A549 (cell line): ENCODE measurements around the gene MOV10. TPM values are rescaled to one million over a fixed set of nuclear protein-coding genes. Genes with fewer than 3 reads are reported as not detected.

Experiments
- ATAC-seq, 2 experiments: fragments of 200-7000 bp in 1 of 2; fragments of >200 bp in 1 of 2; cut with Nextera tagmentation in 1 of 2; cut with Tn5 transposase in 1 of 2; 3 replicates each; pipeline versions ENCODE4 v1.8.0 to v1.9.1; 2018 to 2020; ENCODE audit warnings: mild to moderate bottlenecking in 1 of 2, moderate library complexity in 1 of 2
- CTCF ChIA-PET: fragments of 300-600 bp; sonication (Branson Sonifier 250); formaldehyde crosslinking; extraction: SDS; loops from one replicate; lab custom pipeline; 2021; ENCODE audit warnings: antibody characterized with exemption, inconsistent platforms; lab: Yijun Ruan, JAX
- POLR2A ChIA-PET: fragments of 350-600 bp; formaldehyde crosslinking; extraction: SDS; loops from one replicate; lab custom pipeline; 2021; ENCODE audit warnings: antibody characterized with exemption, inconsistent platforms; lab: Yijun Ruan, JAX
- DNase-seq, 2 experiments: peaks; one replicate each; pipeline versions ENCODE4 v3.0.0 to v3.0.0-alpha.2; 2011 to 2016; ENCODE audit warnings: low read depth in 1 of 2, low spot score in 1 of 2
- FAIRE-seq: peaks from 2 replicates; lab custom pipeline; 2011; peaks lifted over from hg19 to GRCh38; lab: Jason Lieb, UNC
- H3K27ac ChIP-seq, 2 experiments: fragments of >200 bp; sonication (Bioruptor Twin); formaldehyde crosslinking; 3 replicates each; pipeline ENCODE4 v1.5.1; 2016 to 2017
- H3K4me1 ChIP-seq: fragments of >200 bp; sonication (Bioruptor Twin); formaldehyde crosslinking; 3 replicates; pipeline ENCODE4 v1.6.1; 2016
- H3K4me2 ChIP-seq: fragments of >200 bp; sonication (Bioruptor Twin); formaldehyde crosslinking; 3 replicates; pipeline ENCODE4 v1.6.1; 2016
- H3K4me3 ChIP-seq: fragments of >200 bp; sonication (Bioruptor Twin); formaldehyde crosslinking; 3 replicates; pipeline ENCODE4 v1.5.1; 2016
- H3K9me3 ChIP-seq: fragments of >200 bp; sonication (Bioruptor Twin); formaldehyde crosslinking; 3 replicates; pipeline ENCODE4 v1.6.1; 2016
- EHF ChIP-seq: fragments of 250-450 bp; sonication (Bioruptor Pico); IDR thresholded peaks from 2 replicates; pipeline ENCODE4 v1.5.0; 2020; ENCODE audit warnings: mild to moderate bottlenecking
- EHMT2 ChIP-seq: fragments of 200-600 bp; sonication (generic); IDR thresholded peaks from 2 replicates; pipeline ENCODE4 v1.6.1; 2016; ENCODE audit warnings: antibody characterized with exemption, low read depth, mild to moderate bottlenecking, moderate library complexity
- ELK1 ChIP-seq: fragments of 150-350 bp; IDR thresholded peaks from 2 replicates; pipeline ENCODE4 v1.6.1; 2014; ENCODE audit warnings: low read depth, mild to moderate bottlenecking, low read length
- FOSL2 ChIP-seq, 2 experiments: fragments of 450-650 bp in 1 of 2; fragments of >200 bp in 1 of 2; sonication (Bioruptor Twin) in 1 of 2; formaldehyde crosslinking; IDR thresholded peaks; 2 replicates each; pipeline versions ENCODE4 v1.5.0 to v1.6.1; 2016 to 2020; ENCODE audit warnings: mild to moderate bottlenecking in 1 of 2, moderate library complexity in 1 of 2
- GATA3 ChIP-seq: IDR thresholded peaks from 2 replicates; pipeline ENCODE4 v1.6.1; 2012; ENCODE audit warnings: borderline replicate concordance
- HMGXB4 ChIP-seq: fragments of 250-450 bp; sonication (Bioruptor Pico); IDR thresholded peaks from 2 replicates; pipeline ENCODE4 v1.5.0; 2021; ENCODE audit warnings: mild to moderate bottlenecking, moderate library complexity, borderline replicate concordance
- HOXB13 ChIP-seq: fragments of 250-450 bp; sonication (Bioruptor Pico); IDR thresholded peaks from 2 replicates; pipeline ENCODE4 v1.5.0; 2020; ENCODE audit warnings: low read depth, mild to moderate bottlenecking, moderate library complexity
- KDM5A ChIP-seq: fragments of 200-600 bp; sonication (generic); IDR thresholded peaks from 2 replicates; pipeline ENCODE4 v1.6.1; 2016; ENCODE audit warnings: antibody characterized with exemption, mild to moderate bottlenecking
- MAZ ChIP-seq: fragments of 150-350 bp; IDR thresholded peaks from 2 replicates; pipeline ENCODE4 v1.6.1; 2014; ENCODE audit warnings: antibody characterized with exemption, low read depth, low read length, borderline replicate concordance
- MYC ChIP-seq: IDR thresholded peaks from 2 replicates; pipeline ENCODE4 v1.6.1; 2012; ENCODE audit warnings: mild to moderate bottlenecking, inconsistent platforms, low read length, improper control_type of control experiment, borderline replicate concordance
- POLR2AphosphoS2 ChIP-seq: conservative IDR thresholded peaks from 2 replicates; pipeline ENCODE4 v1.6.1; 2012; ENCODE audit warnings: low read length, improper control_type of control experiment, inconsistent platforms
- RNF2 ChIP-seq: fragments of 200-600 bp; sonication (generic); IDR thresholded peaks from 2 replicates; pipeline ENCODE4 v1.6.1; 2016; ENCODE audit warnings: low read depth, mild to moderate bottlenecking, antibody characterized with exemption, moderate library complexity, borderline replicate concordance
- SMC3 ChIP-seq: fragments of >200 bp; sonication (Bioruptor Twin); formaldehyde crosslinking; IDR thresholded peaks from 3 replicates; pipeline ENCODE4 v1.6.1; 2018; ENCODE audit warnings: inconsistent platforms
- ZNF302 ChIP-seq: fragments of 250-450 bp; sonication (Bioruptor Pico); IDR thresholded peaks from 2 replicates; pipeline ENCODE4 v1.9.0; 2021; ENCODE audit warnings: inconsistent platforms, mild to moderate bottlenecking, moderate library complexity
- WGBS: methylation state at CpG from one replicate; pipeline ENCODE4 v1.1.6; 2017; ENCODE audit errors: missing lambda C conversion rate; 5-methylcytosine and 5-hydroxymethylcytosine counted together
- polyA plus RNA-seq, 4 experiments: library from polyadenylated mRNA; depleted of rRNA in 3 of 4; stranded (reverse); fragments of >200 nt; fragmentation: RNase III in 1 of 4; extraction: RNeasy Plus Mini Kit Qiagen cat#74134 plus additional on column Dnase treatment in 1 of 4; gene quantifications; 2 replicates in 3 of 4; 3 replicates in 1 of 4; pipeline ENCODE4 v1.2.3, GENCODE V29; 2011 to 2017
- TF ChIP-seq, protein P1 (sequence below): fragments of 200-600 bp; sonication (generic); IDR thresholded peaks from 2 replicates; pipeline ENCODE4 v1.6.1; 2016; ENCODE audit warnings: antibody characterized with exemption, mild to moderate bottlenecking, moderate library complexity
- TF ChIP-seq, protein P2 (sequence below): fragments of 250-450 bp; sonication (Bioruptor Pico); IDR thresholded peaks from 2 replicates; pipeline ENCODE4 v1.5.0; 2020; ENCODE audit warnings: low read depth, mild to moderate bottlenecking, moderate library complexity

Gene MOV10
- polyA plus RNA-seq, 2 of the 4 experiments (the other 2 are of a cell fraction) = 27.3 to 37.3 TPM

GRCh38 chr1:112710159-112710558, 35.7 kb downstream of the MOV10 start:
- DNase-seq = no peak
- CTCF ChIA-PET = interaction anchor here (1.0 to 18.0 kb wide), 5 partner anchors 9 to 319 kb away, joined by 3 to 576 read pairs (median 8); partner anchors contain the start of gene MOV10
- WGBS = 75% methylated on average over 7 of the region's 7 CpGs
- no peak for FAIRE-seq
- TF ChIP-seq HMGXB4 (no peak), ELK1 (no peak), EHMT2 (no peak), GATA3 (no peak), SMC3 (no peak), FOSL2 (IDR thresholded peaks at IDR 0.05) (no peak), FOSL2 (CRISPR knock-in tag; IDR thresholded peaks at IDR 0.05) (no peak), POLR2AphosphoS2 (no peak), EHF (CRISPR knock-in tag) (no peak), RNF2 (no peak), HOXB13 (CRISPR knock-in tag) (no peak)
- TF ChIP-seq, protein P1, sequence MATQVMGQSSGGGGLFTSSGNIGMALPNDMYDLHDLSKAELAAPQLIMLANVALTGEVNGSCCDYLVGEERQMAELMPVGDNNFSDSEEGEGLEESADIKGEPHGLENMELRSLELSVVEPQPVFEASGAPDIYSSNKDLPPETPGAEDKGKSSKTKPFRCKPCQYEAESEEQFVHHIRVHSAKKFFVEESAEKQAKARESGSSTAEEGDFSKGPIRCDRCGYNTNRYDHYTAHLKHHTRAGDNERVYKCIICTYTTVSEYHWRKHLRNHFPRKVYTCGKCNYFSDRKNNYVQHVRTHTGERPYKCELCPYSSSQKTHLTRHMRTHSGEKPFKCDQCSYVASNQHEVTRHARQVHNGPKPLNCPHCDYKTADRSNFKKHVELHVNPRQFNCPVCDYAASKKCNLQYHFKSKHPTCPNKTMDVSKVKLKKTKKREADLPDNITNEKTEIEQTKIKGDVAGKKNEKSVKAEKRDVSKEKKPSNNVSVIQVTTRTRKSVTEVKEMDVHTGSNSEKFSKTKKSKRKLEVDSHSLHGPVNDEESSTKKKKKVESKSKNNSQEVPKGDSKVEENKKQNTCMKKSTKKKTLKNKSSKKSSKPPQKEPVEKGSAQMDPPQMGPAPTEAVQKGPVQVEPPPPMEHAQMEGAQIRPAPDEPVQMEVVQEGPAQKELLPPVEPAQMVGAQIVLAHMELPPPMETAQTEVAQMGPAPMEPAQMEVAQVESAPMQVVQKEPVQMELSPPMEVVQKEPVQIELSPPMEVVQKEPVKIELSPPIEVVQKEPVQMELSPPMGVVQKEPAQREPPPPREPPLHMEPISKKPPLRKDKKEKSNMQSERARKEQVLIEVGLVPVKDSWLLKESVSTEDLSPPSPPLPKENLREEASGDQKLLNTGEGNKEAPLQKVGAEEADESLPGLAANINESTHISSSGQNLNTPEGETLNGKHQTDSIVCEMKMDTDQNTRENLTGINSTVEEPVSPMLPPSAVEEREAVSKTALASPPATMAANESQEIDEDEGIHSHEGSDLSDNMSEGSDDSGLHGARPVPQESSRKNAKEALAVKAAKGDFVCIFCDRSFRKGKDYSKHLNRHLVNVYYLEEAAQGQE = no peak
- no peak overlapping the region for H3K4me3 ChIP-seq
- H3K4me1 ChIP-seq = peaks cover 12% of the 10 kb centered on the region; the same call in 2 of the 3 replicates
- POLR2A ChIA-PET = interaction anchor here (0.6 kb wide), 1 partner anchor 302 kb away, joined by 10 read pairs; no protein-coding TSS in a partner anchor
- H3K27ac ChIP-seq = no peak overlapping the region
- ATAC-seq = no peak
- no peaks in the 10 kb centered on the region for H3K9me3 ChIP-seq
- H3K4me2 ChIP-seq = no peak overlapping the region

DNA sequence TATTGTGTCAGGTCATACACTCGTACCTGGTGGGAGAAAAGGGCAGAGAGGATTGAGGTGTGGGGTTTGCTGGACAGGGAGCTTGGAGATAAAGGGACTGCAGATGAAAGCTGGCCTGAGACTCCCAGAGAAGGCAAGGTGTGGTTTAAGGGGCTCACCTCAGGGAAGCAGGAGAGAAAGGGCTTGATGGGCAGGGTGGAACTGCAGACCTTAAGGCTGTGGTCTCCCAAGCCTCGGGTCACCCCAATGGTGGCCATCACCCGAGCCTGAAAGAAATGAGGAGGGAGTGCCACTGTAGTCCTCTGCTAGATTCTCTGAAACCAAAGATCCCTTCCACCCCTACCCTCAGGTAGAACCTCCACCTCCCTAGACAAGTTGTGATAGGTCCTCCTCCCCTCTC, 36.1 kb downstream of the MOV10 start:
- CTCF ChIA-PET = interaction anchor here (0.8 to 18.0 kb wide), 5 partner anchors 9 to 319 kb away, joined by 3 to 576 read pairs (median 5); partner anchors contain the start of gene MOV10
- 73% methylated on average over 2 of the region's 3 CpGs for WGBS
- TF ChIP-seq, protein P2, sequence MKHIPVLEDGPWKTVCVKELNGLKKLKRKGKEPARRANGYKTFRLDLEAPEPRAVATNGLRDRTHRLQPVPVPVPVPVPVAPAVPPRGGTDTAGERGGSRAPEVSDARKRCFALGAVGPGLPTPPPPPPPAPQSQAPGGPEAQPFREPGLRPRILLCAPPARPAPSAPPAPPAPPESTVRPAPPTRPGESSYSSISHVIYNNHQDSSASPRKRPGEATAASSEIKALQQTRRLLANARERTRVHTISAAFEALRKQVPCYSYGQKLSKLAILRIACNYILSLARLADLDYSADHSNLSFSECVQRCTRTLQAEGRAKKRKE = no peak
- no peak for TF ChIP-seq ZNF302 (CRISPR knock-in tag)
- no peak for TF ChIP-seq KDM5A
- no peak for TF ChIP-seq MAZ
- TF ChIP-seq EHF (CRISPR knock-in tag) = no peak
- no peak for TF ChIP-seq EHMT2
- no peak for TF ChIP-seq MYC
- TF ChIP-seq, all 56 proteins: peak for 0
- H3K4me1 ChIP-seq = peaks cover 12% of the 10 kb centered on the region; the same call in 2 of the 3 replicates
- no peak overlapping the region for H3K4me2 ChIP-seq
- H3K9me3 ChIP-seq = no peaks in the 10 kb centered on the region
- no peak overlapping the region for H3K4me3 ChIP-seq
- ATAC-seq = no peak
- no peak overlapping the region for H3K27ac ChIP-seq
- POLR2A ChIA-PET = interaction anchor here (0.6 kb wide), 1 partner anchor 303 kb away, joined by 10 read pairs; no protein-coding TSS in a partner anchor
- FAIRE-seq = no peak
- DNase-seq = no peak
